CD4-positive, alpha-beta memory T cell (primary cell): ENCODE results near the gene OCRL. TPM values are rescaled to one million over a fixed set of nuclear protein-coding genes. Genes with fewer than 3 reads are reported as not detected.
"Not testable (repeated sequence)": the region's sequence is repeated elsewhere in the genome, so short reads cannot be mapped to it uniquely, and the experiment has no call there.

ENCODE experiments used
- CTCF ChIA-PET: fragments of 350-600 bp; sonication (Branson Sonifier 250); formaldehyde crosslinking; loops from one replicate; lab custom pipeline; 2021; ENCODE audit warnings: inconsistent platforms; ENCODE audit not compliant: partially characterized antibody; lab: Charles Lee
- POLR2A ChIA-PET: fragments of 350-600 bp; sonication (Branson Sonifier 250); formaldehyde crosslinking; loops from one replicate; lab custom pipeline; 2021; ENCODE audit not compliant: partially characterized antibody; lab: Charles Lee
- DNase-seq, 5 donors: peaks; one replicate each; pipeline versions ENCODE4 v3.0.0 to v3.0.0-alpha.2; 2020 to 2022; ENCODE audit warnings: mixed read lengths in 1 of 5
- H3K27ac ChIP-seq: one replicate; pipeline ENCODE4 v1.7.0; 2013; ENCODE audit warnings: low read depth, low read length
- H3K27me3 ChIP-seq: 2 replicates; pipeline ENCODE4 v1.7.0; 2013; ENCODE audit warnings: mild to moderate bottlenecking, low read length, moderate library complexity; ENCODE audit not compliant: insufficient read depth
- H3K36me3 ChIP-seq: 2 replicates; pipeline ENCODE4 v1.7.0; 2013; ENCODE audit warnings: mild to moderate bottlenecking, low read length, moderate library complexity; ENCODE audit not compliant: insufficient read depth
- H3K4me1 ChIP-seq: 2 replicates; pipeline ENCODE4 v1.7.0; 2013; ENCODE audit warnings: mild to moderate bottlenecking, low read length, moderate library complexity; ENCODE audit not compliant: insufficient read depth
- H3K4me3 ChIP-seq, 2 donors: one replicate each; pipeline ENCODE4 v1.7.0; 2013; ENCODE audit warnings: low read length in 2 of 2, mild to moderate bottlenecking in 1 of 2
- H3K9me3 ChIP-seq, 2 donors: one replicate each; pipeline ENCODE4 v1.7.0; 2013; ENCODE audit warnings: low read length in 2 of 2, control low read depth in 1 of 2; ENCODE audit not compliant: control insufficient read depth in 1 of 2
- H3K27ac Mint-ChIP-seq, 7 donors: one replicate each; pipeline ENCODE4 v1.8.0; 2020 to 2021; ENCODE audit warnings: mixed read lengths in 7 of 7, mild to moderate bottlenecking in 6 of 7, inconsistent platforms in 3 of 7, moderate library complexity in 3 of 7
- H3K27me3 Mint-ChIP-seq, 2 donors: one replicate each; pipeline ENCODE4 v1.8.0; 2020 to 2021; ENCODE audit warnings: mixed read lengths in 2 of 2
- H3K36me3 Mint-ChIP-seq, 2 donors: one replicate each; pipeline ENCODE4 v1.8.0; 2020 to 2021; ENCODE audit warnings: mixed read lengths in 2 of 2, inconsistent platforms in 1 of 2, mild to moderate bottlenecking in 1 of 2
- H3K4me1 Mint-ChIP-seq, 4 donors: one replicate each; pipeline ENCODE4 v1.8.0; 2020 to 2021; ENCODE audit warnings: mixed read lengths in 4 of 4, mild to moderate bottlenecking in 1 of 4
- H3K4me3 Mint-ChIP-seq, 8 donors: one replicate each; pipeline ENCODE4 v1.8.0; 2020 to 2021; ENCODE audit warnings: mixed read lengths in 8 of 8, mild to moderate bottlenecking in 7 of 8, moderate library complexity in 6 of 8, inconsistent platforms in 3 of 8
- H3K9me3 Mint-ChIP-seq, 8 donors: one replicate each; pipeline ENCODE4 v1.8.0; 2020 to 2021; ENCODE audit warnings: mixed read lengths in 8 of 8, mild to moderate bottlenecking in 5 of 8, inconsistent platforms in 3 of 8, moderate library complexity in 1 of 8
- intact Hi-C: fragments of 100-400 bp; cut with micrococcal nuclease; formaldehyde crosslinking; loops from one replicate; pipeline ENCODE4 v1.15.1; 2023
- polyA plus RNA-seq, 2 donors: library from polyadenylated mRNA; unstranded; fragments of 300-500 nt; fragmentation: Illumina TruSeq; gene quantifications; one replicate each; pipeline ENCODE4 v1.2.3, GENCODE V29; 2021
- total RNA-seq, 2 experiments: library from RNA; stranded (reverse); gene quantifications; one replicate each; pipeline ENCODE4 v1.2.3, GENCODE V29; 2021

Gene OCRL
- total and polyA plus RNA-seq, 4 experiments from 2014 or later = 0.99 to 2.4 (median 2.0) TPM; not detected in 1

DNA sequence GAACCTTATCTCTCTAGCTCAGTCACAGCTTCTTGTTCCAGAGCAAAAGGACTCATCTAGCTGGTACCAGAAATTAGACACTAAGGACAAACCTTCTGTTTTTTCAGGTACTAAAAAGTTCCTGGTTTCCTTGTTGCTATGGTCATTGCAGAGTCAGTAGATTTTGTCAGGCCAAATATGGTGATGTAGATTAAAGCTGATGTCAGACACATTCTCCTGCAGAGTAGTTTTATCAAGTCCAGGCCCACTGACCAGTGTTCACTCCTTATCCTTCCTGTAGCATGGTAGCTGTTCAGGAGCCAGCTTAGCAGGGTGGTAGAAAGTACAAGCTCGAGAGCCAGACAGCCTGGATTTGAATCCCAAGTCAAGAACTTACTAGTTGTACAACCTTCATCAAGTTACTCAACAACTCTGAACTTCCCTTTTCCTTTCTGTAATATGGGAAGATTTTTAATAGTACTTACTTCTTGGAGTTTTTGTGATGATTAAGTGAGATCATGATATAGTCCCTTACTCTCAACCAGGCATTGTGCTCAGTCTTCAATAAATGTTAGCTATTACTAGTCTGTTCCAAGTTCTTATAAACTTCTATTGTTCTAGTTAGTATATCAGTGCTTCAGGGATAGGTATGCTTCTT, 17.9 kb downstream of the OCRL start:
- DNase-seq = no peak
- Histone ChIP-seq H3K4me3 (no peak overlapping the region), H3K4me1 (no peaks in the 10 kb centered on the region), H3K36me3 (no peaks in the 10 kb centered on the region), H3K27me3 (no peaks in the 10 kb centered on the region), H3K27ac (no peak overlapping the region), H3K9me3 (no peaks in the 10 kb centered on the region)
- Mint-ChIP-seq H3K4me1 (no peaks in the 10 kb centered on the region), H3K27ac (no peak overlapping the region), H3K36me3 (peaks cover 4 to 28% of the 10 kb centered on the region in 2 donors), H3K4me3 (no peak overlapping the region), H3K27me3 (no peaks in the 10 kb centered on the region), H3K9me3 (no peaks in the 10 kb centered on the region)
- CTCF ChIA-PET = no interaction called here
- intact Hi-C loops = no loop called here
- POLR2A ChIA-PET = no interaction called here

DNA sequence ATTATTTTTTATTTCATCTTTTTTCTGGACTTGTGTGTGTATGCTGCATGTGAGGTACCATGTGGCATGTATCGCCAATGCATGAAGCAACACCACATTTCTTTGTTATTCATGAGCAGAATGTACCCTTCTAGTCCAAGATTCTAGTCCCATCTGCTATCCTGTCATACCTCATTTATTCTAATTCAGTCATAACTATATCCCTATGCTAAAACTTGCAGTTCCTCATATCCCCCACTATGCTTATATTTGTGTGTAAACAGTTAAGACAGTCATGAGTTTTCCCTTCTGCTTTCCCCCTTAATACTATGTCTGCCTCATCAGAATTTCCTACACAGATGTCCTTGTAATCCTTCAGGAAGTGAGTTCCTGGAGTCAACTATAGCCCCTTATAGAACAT, 19.7 kb downstream of the OCRL start:
- H3K27ac ChIP-seq = no peak overlapping the region
- no peak for DNase-seq
- CTCF ChIA-PET = no interaction called here
- POLR2A ChIA-PET = no interaction called here
- Mint-ChIP-seq H3K27me3 (no peaks in the 10 kb centered on the region), H3K4me3 (no peak overlapping the region), H3K9me3 (no peaks in the 10 kb centered on the region), H3K27ac (no peak overlapping the region), H3K36me3 (peaks cover 8 to 30% of the 10 kb centered on the region in 2 donors), H3K4me1 (no peaks in the 10 kb centered on the region)
- no peaks in the 10 kb centered on the region for H3K4me1 ChIP-seq
- intact Hi-C loops = no loop called here
- H3K4me3 ChIP-seq = no peak overlapping the region
- H3K27me3 ChIP-seq = no peaks in the 10 kb centered on the region
- no peaks in the 10 kb centered on the region for H3K36me3 ChIP-seq
- no peaks in the 10 kb centered on the region for H3K9me3 ChIP-seq

- H3K9me3 ChIP-seq = no peaks in the 10 kb centered on the region
- intact Hi-C loops = no loop called here
- Mint-ChIP-seq H3K27me3 (no peaks in the 10 kb centered on the region), H3K9me3 (no peaks in the 10 kb centered on the region), H3K27ac (no peak overlapping the region), H3K36me3 (peaks cover 8 to 30% of the 10 kb centered on the region in 2 donors), H3K4me3 (no peak overlapping the region), H3K4me1 (peaks cover 9 to 13% (median 12%) of the 10 kb centered on the region in 4 donors)
- H3K27me3 ChIP-seq = no peaks in the 10 kb centered on the region
- DNase-seq = no peak
- ChIA-PET CTCF (no interaction called here), POLR2A (no interaction called here)
- H3K27ac ChIP-seq = no peak overlapping the region
- no peaks in the 10 kb centered on the region for H3K36me3 ChIP-seq
- H3K4me1 ChIP-seq = peaks cover 9% of the 10 kb centered on the region
- H3K4me3 ChIP-seq = no peak overlapping the region
Observed at GRCh38 chrX:129561453-129561852, 21.4 kb downstream of the OCRL start.

GRCh38 chrX:129564345-129564744, 24.3 kb downstream of the OCRL start:
- intact Hi-C loops, DNase-seq, POLR2A ChIA-PET, H3K4me3 Mint-ChIP-seq, H3K36me3 ChIP-seq, H3K4me1 ChIP-seq, H3K9me3 Mint-ChIP-seq, H3K9me3 ChIP-seq, H3K27ac ChIP-seq, CTCF ChIA-PET, H3K4me3 ChIP-seq, H3K27me3 ChIP-seq, H3K27me3 Mint-ChIP-seq, H3K27ac Mint-ChIP-seq: not testable (repeated sequence)
- H3K4me1 Mint-ChIP-seq = peaks cover 9 to 13% (median 12%) of the 10 kb centered on the region in 4 donors
- peaks cover 8 to 29% of the 10 kb centered on the region in 2 donors for H3K36me3 Mint-ChIP-seq

GRCh38 chrX:129565046-129565650, 25.1 kb downstream of the OCRL start:
- Histone ChIP-seq H3K27me3 (no peaks in the 10 kb centered on the region), H3K4me1 (peaks cover 9% of the 10 kb centered on the region), H3K36me3 (no peaks in the 10 kb centered on the region), H3K9me3 (no peaks in the 10 kb centered on the region), H3K4me3 (no peak overlapping the region), H3K27ac (no peak overlapping the region)
- Mint-ChIP-seq H3K27me3 (no peaks in the 10 kb centered on the region), H3K4me3 (no peak overlapping the region), H3K4me1 (peaks cover 9 to 13% (median 12%) of the 10 kb centered on the region in 4 donors), H3K27ac (no peak overlapping the region), H3K36me3 (peaks cover 6 to 27% of the 10 kb centered on the region in 2 donors), H3K9me3 (no peaks in the 10 kb centered on the region)
- no peak for DNase-seq
- CTCF ChIA-PET = no interaction called here
- POLR2A ChIA-PET = no interaction called here
- intact Hi-C loops = no loop called here

- Mint-ChIP-seq H3K4me3 (peak overlapping the region in 1 of 8 donors; percentile 31), H3K27me3 (no peaks in the 10 kb centered on the region), H3K9me3 (no peaks in the 10 kb centered on the region), H3K36me3 (peaks cover 8 to 23% of the 10 kb centered on the region in 2 donors), H3K4me1 (peaks cover 9 to 13% (median 12%) of the 10 kb centered on the region in 4 donors), H3K27ac (peak overlapping the region in 2 of 7 donors; percentile 13 to 30)
- Histone ChIP-seq H3K4me3 (no peak overlapping the region), H3K27ac (no peak overlapping the region), H3K27me3 (no peaks in the 10 kb centered on the region), H3K4me1 (peaks cover 9% of the 10 kb centered on the region), H3K36me3 (no peaks in the 10 kb centered on the region), H3K9me3 (no peaks in the 10 kb centered on the region)
- ChIA-PET CTCF (no interaction called here), POLR2A (no interaction called here)
- no peak for DNase-seq
- intact Hi-C loops = no loop called here
Observed at GRCh38 chrX:129566073-129566472, 26.0 kb downstream of the OCRL start.

- ChIA-PET POLR2A (no interaction called here), CTCF (no interaction called here)
- no peaks in the 10 kb centered on the region for H3K36me3 ChIP-seq
- Mint-ChIP-seq H3K4me1 (peaks cover 9 to 13% (median 12%) of the 10 kb centered on the region in 4 donors), H3K27me3 (no peaks in the 10 kb centered on the region), H3K9me3 (no peaks in the 10 kb centered on the region), H3K27ac (no peak overlapping the region), H3K4me3 (no peak overlapping the region), H3K36me3 (peaks cover 6 to 11% of the 10 kb centered on the region in 2 donors)
- H3K4me1 ChIP-seq = peaks cover 9% of the 10 kb centered on the region
- H3K9me3 ChIP-seq = no peaks in the 10 kb centered on the region
- no peak overlapping the region for H3K4me3 ChIP-seq
- no peak overlapping the region for H3K27ac ChIP-seq
- intact Hi-C loops = no loop called here
- no peaks in the 10 kb centered on the region for H3K27me3 ChIP-seq
- no peak for DNase-seq
Observed at GRCh38 chrX:129568349-129568748, 28.3 kb downstream of the OCRL start.
